ENCODE measurements around the gene CD22. TPM values are rescaled to one million over a fixed set of nuclear protein-coding genes. Genes with fewer than 3 reads are reported as not detected.

Gene CD22
- total RNA-seq, 1 donor from 2014 or later, result 4.7 TPM

- Mint-ChIP-seq H3K27ac (no peak overlapping the region), H3K36me3 (ENCODE audit: low read depth) (no peaks in the 10 kb centered on the region), H3K27me3 (ENCODE audit: insufficient read depth) (no peaks in the 10 kb centered on the region), H3K4me3 (no peak overlapping the region), H3K9me3 (no peaks in the 10 kb centered on the region), H3K4me1 (ENCODE audit: low read depth) (no peaks in the 10 kb centered on the region)
- no peak for DNase-seq (ENCODE audit: low spot score)
- intact Hi-C loops (cut with micrococcal nuclease), result no loop called here
These were observed 29.3 kb upstream of the CD22 start for GRCh38 chr19:35299523-35300338.

DNA sequence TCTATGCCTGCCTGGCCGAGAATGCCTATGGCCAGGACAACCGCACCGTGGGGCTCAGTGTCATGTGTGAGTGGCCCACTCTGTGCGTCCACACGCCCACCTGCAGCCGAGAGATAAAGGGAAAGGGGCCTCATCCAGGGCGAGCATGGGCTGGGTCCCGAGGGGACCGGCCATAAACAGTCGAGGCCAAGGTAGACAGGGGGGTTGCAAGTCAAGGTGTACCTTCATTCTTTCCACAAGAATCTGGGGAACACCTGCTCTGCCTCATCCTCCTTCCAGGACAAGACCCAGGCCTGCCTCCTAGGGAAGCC, 28.7 kb upstream of the CD22 start:
- H3K4me1 Mint-ChIP-seq (ENCODE audit: low read depth), result no peaks in the 10 kb centered on the region
- DNase-seq (ENCODE audit: low spot score), result no peak
- H3K9me3 Mint-ChIP-seq, result no peaks in the 10 kb centered on the region
- no peak overlapping the region for H3K4me3 Mint-ChIP-seq
- no peak overlapping the region for H3K27ac Mint-ChIP-seq
- H3K36me3 Mint-ChIP-seq (ENCODE audit: low read depth), result no peaks in the 10 kb centered on the region
- no peaks in the 10 kb centered on the region for H3K27me3 Mint-ChIP-seq (ENCODE audit: insufficient read depth)
- intact Hi-C loops (cut with micrococcal nuclease), result no loop called here

GRCh38 chr19:35301961-35302360, 27.0 kb upstream of the CD22 start:
- Mint-ChIP-seq H3K4me1 (ENCODE audit: low read depth) (no peaks in the 10 kb centered on the region), H3K4me3 (no peak overlapping the region), H3K27ac (no peak overlapping the region), H3K27me3 (ENCODE audit: insufficient read depth) (no peaks in the 10 kb centered on the region), H3K9me3 (no peaks in the 10 kb centered on the region), H3K36me3 (ENCODE audit: low read depth) (no peaks in the 10 kb centered on the region)
- intact Hi-C loops (cut with micrococcal nuclease), result no loop called here
- DNase-seq (ENCODE audit: low spot score), result no peak

- H3K27me3 Mint-ChIP-seq (ENCODE audit: insufficient read depth), result peaks cover 2% of the 10 kb centered on the region
- H3K4me3 Mint-ChIP-seq, result no peak overlapping the region
- no peaks in the 10 kb centered on the region for H3K4me1 Mint-ChIP-seq (ENCODE audit: low read depth)
- no peaks in the 10 kb centered on the region for H3K9me3 Mint-ChIP-seq
- no peak for DNase-seq (ENCODE audit: low spot score)
- H3K27ac Mint-ChIP-seq, result no peak overlapping the region
- intact Hi-C loops (cut with micrococcal nuclease), result no loop called here
- no peaks in the 10 kb centered on the region for H3K36me3 Mint-ChIP-seq (ENCODE audit: low read depth)
These were observed 26.5 kb upstream of the CD22 start for GRCh38 chr19:35302446-35302845.

GRCh38 chr19:35303357-35303915, 25.6 kb upstream of the CD22 start:
- Mint-ChIP-seq H3K36me3 (ENCODE audit: low read depth) (no peaks in the 10 kb centered on the region), H3K9me3 (no peaks in the 10 kb centered on the region), H3K27me3 (ENCODE audit: insufficient read depth) (peaks cover 2% of the 10 kb centered on the region), H3K27ac (no peak overlapping the region), H3K4me3 (no peak overlapping the region), H3K4me1 (ENCODE audit: low read depth) (no peaks in the 10 kb centered on the region)
- DNase-seq (ENCODE audit: low spot score), result no peak
- intact Hi-C loops (cut with micrococcal nuclease), result no loop called here

GRCh38 chr19:35304036-35304435, 25.0 kb upstream of the CD22 start:
- Mint-ChIP-seq H3K4me3 (no peak overlapping the region), H3K9me3 (no peaks in the 10 kb centered on the region), H3K27ac (no peak overlapping the region), H3K4me1 (ENCODE audit: low read depth) (no peaks in the 10 kb centered on the region), H3K27me3 (ENCODE audit: insufficient read depth) (peaks cover 2% of the 10 kb centered on the region), H3K36me3 (ENCODE audit: low read depth) (no peaks in the 10 kb centered on the region)
- intact Hi-C loops (cut with micrococcal nuclease), result no loop called here
- no peak for DNase-seq (ENCODE audit: low spot score)

DNA sequence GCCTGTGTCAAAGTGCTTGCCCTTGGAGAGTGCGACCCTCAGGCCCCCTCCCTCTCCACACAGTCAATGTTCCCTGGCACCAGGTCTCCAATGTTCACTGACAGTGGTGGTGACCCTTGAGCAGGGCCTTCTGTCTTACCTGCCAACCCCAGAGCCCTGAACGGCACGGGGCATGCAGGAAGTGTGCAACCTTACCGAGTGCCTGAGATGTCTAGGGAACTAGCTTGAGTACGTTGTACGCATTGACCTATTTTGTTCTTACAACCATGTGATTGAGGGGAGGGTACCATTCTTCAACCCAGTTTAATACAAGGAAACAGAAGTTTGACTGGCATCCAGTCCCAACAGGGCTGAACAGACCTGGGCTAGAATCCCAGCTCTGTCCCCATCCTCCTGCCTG, 23.8 kb upstream of the CD22 start:
- no peak overlapping the region for H3K27ac Mint-ChIP-seq

DNA sequence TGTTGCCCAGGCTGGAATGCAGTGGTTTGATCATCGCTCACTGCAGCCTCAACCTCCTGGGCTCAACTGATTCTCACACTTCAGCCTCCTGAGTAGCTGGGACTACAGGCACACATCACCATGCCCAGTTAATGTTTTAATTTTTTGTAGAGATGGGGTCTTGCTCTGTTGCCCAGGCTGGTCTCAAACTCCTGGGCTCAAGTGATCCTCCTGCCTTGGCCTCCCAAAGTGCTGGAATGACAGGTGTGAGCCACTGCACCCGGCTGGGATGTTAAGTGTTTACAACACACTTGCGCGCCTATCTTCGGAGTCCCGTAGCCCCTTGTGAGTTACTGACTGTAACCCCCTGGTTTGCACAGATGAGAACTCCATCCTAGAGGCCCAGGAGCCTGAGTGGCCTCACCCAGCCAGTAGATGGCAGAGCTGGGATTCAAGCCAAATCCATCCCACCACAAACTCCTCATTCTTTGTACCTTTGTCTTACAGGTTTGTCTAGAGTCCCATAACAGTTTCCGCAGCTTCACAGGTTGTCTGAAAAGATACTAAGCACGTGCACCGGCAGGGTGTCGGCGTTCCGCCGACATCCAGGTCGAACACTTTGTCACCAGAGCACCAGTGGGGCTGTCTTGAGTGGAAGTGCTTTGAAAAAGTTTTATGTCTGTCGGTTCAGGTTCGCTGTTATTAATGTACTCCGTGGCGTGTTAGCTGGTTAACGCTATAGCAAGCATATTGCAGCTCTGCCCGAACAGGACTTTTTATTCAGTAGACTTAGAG, 22.3 kb upstream of the CD22 start:
- Mint-ChIP-seq H3K27me3 (ENCODE audit: insufficient read depth) (peaks cover 2% of the 10 kb centered on the region), H3K4me3 (no peak overlapping the region), H3K9me3 (no peaks in the 10 kb centered on the region), H3K4me1 (ENCODE audit: low read depth) (no peaks in the 10 kb centered on the region), H3K27ac (no peak overlapping the region), H3K36me3 (ENCODE audit: low read depth) (no peaks in the 10 kb centered on the region)
- no peak for DNase-seq (ENCODE audit: low spot score)
- intact Hi-C loops (cut with micrococcal nuclease), result loop anchor here (2.0 to 5.0 kb wide), 2 partner anchors 40 to 161 kb away; partner anchors contain the start of gene FFAR1

More for the DNA sequence above, 23.8 kb upstream of the CD22 start:
- H3K27me3 Mint-ChIP-seq (ENCODE audit: insufficient read depth), result peaks cover 2% of the 10 kb centered on the region
- intact Hi-C loops (cut with micrococcal nuclease), result loop anchor here (5.0 kb wide), 1 partner anchor 162 kb away; no protein-coding TSS in a partner anchor
- H3K9me3 Mint-ChIP-seq, result no peaks in the 10 kb centered on the region
- no peak for DNase-seq (ENCODE audit: low spot score)
- no peaks in the 10 kb centered on the region for H3K4me1 Mint-ChIP-seq (ENCODE audit: low read depth)
- H3K4me3 Mint-ChIP-seq, result no peak overlapping the region
- H3K36me3 Mint-ChIP-seq (ENCODE audit: low read depth), result no peaks in the 10 kb centered on the region

- H3K4me1 Mint-ChIP-seq (ENCODE audit: low read depth), result no peaks in the 10 kb centered on the region
- H3K9me3 Mint-ChIP-seq, result no peaks in the 10 kb centered on the region
- no peak overlapping the region for H3K27ac Mint-ChIP-seq
- no peak overlapping the region for H3K4me3 Mint-ChIP-seq
- H3K36me3 Mint-ChIP-seq (ENCODE audit: low read depth), result no peaks in the 10 kb centered on the region
- intact Hi-C loops (cut with micrococcal nuclease), result loop anchor here (2.0 to 5.0 kb wide), 2 partner anchors 39 to 159 kb away; partner anchors contain the start of gene FFAR1
- peaks cover 2% of the 10 kb centered on the region for H3K27me3 Mint-ChIP-seq (ENCODE audit: insufficient read depth)
- DNase-seq (ENCODE audit: low spot score), result no peak
These were observed 21.1 kb upstream of the CD22 start for GRCh38 chr19:35307931-35308330.

DNA sequence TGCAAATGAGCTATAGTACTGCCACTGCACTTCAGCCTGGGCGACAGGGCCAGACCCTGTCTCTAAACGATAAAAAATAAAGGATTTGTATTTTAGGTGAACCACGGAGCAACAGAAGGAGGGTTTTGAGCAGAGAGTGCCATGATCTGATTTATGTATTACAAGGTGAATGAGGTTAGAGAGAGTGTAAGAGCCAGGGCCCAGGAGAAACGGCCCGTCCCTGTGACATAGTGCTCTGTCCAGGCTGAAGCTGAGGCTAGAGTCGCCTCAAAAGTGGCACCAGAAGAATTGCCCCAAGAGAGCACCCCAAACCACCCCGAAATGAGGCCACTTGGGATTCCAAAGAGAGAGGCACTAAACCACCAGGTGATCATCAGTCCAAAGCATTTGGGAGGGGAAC, 20.1 kb upstream of the CD22 start:
- H3K27ac Mint-ChIP-seq, result no peak overlapping the region
- no peaks in the 10 kb centered on the region for H3K9me3 Mint-ChIP-seq
- DNase-seq (ENCODE audit: low spot score), result no peak
- intact Hi-C loops (cut with micrococcal nuclease), result loop anchor here (5.0 kb wide), 1 partner anchor 158 kb away; no protein-coding TSS in a partner anchor
- no peaks in the 10 kb centered on the region for H3K4me1 Mint-ChIP-seq (ENCODE audit: low read depth)
- H3K27me3 Mint-ChIP-seq (ENCODE audit: insufficient read depth), result peaks cover 2% of the 10 kb centered on the region
- no peaks in the 10 kb centered on the region for H3K36me3 Mint-ChIP-seq (ENCODE audit: low read depth)
- H3K4me3 Mint-ChIP-seq, result no peak overlapping the region

DNA sequence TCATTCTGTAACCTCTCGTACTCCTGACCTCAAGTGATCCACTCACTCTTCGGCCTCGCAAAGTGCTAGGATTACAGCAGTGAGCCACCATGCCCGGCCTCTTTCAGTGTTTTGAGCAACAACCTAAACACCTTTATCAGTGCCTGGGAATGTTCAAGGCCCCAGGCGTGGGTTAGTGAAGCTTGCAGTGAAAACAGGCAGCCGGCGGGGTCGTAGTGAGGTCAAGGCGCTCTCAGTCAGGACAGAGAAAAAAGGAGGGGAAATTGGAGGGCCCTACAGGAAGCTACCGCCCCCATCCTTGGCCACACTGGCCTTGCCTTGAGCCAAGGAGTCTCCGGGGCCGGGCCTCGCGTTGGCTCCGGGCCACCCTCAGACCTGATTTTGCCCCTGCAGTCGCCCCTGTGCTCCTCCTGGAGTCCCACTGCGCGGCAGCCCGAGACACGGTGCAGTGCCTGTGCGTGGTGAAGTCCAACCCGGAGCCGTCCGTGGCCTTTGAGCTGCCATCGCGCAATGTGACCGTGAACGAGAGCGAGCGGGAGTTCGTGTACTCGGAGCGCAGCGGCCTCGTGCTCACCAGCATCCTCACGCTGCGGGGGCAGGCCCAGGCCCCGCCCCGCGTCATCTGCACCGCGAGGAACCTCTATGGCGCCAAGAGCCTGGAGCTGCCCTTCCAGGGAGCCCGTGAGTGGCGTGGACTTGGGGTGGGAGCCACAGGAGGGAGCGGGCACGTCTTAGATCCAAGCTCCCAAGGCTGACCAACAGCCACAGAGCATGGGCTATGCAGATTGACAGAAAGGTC, 19.3 kb upstream of the CD22 start:
- no peak overlapping the region for H3K27ac Mint-ChIP-seq
- H3K4me3 Mint-ChIP-seq, result no peak overlapping the region
- no peaks in the 10 kb centered on the region for H3K4me1 Mint-ChIP-seq (ENCODE audit: low read depth)
- intact Hi-C loops (cut with micrococcal nuclease), result loop anchor here (5.0 kb wide), 1 partner anchor 158 kb away; no protein-coding TSS in a partner anchor
- no peaks in the 10 kb centered on the region for H3K9me3 Mint-ChIP-seq
- H3K27me3 Mint-ChIP-seq (ENCODE audit: insufficient read depth), result peaks cover 2% of the 10 kb centered on the region
- no peak for DNase-seq (ENCODE audit: low spot score)
- no peaks in the 10 kb centered on the region for H3K36me3 Mint-ChIP-seq (ENCODE audit: low read depth)

- no peaks in the 10 kb centered on the region for H3K36me3 Mint-ChIP-seq (ENCODE audit: low read depth)
- intact Hi-C loops (cut with micrococcal nuclease), result no loop called here
- peaks cover 2% of the 10 kb centered on the region for H3K27me3 Mint-ChIP-seq (ENCODE audit: insufficient read depth)
- H3K27ac Mint-ChIP-seq, result no peak overlapping the region
- no peak overlapping the region for H3K4me3 Mint-ChIP-seq
- DNase-seq (ENCODE audit: low spot score), result no peak
- no peaks in the 10 kb centered on the region for H3K4me1 Mint-ChIP-seq (ENCODE audit: low read depth)
- H3K9me3 Mint-ChIP-seq, result no peaks in the 10 kb centered on the region
These were observed 18.7 kb upstream of the CD22 start for GRCh38 chr19:35310331-35310730.

Measured in activated T-helper 1 cell treated with anti-CD3 and anti-CD28 coated beads, Interleukin-12 subunit alpha, Interleukin-12 subunit beta, Interleukin-2, Interleukin-4 antibody, amounts not matched to agents 30 ng/mL and 10 ng/mL and 1 ng/mL, durations not matched to agents 14 hours and 24 hours and 36 hours (primary cell).